DOHH2 (cell line): ENCODE data around the gene CRTC3.
"Not testable (repeated sequence)": the region's sequence is repeated elsewhere in the genome, so short reads cannot be mapped to it uniquely, and the experiment has no call there.

Experiments used
- H3F3A ChIP-seq: fragments of 200-600 bp; sonication (generic), shearing (Covaris generic); 2 replicates; pipeline ENCODE4 v1.6.0; 2016; ENCODE audit warnings: antibody characterized with exemption, mild to moderate bottlenecking; ENCODE audit not compliant: control insufficient read depth, insufficient read depth
- H3K27ac ChIP-seq: fragments of 200-600 bp; sonication (generic); 2 replicates; pipeline ENCODE4 v1.5.1; 2014; ENCODE audit warnings: low read depth, mild to moderate bottlenecking, low read length, moderate library complexity
- H3K27me3 ChIP-seq: fragments of 200-600 bp; sonication (generic); 2 replicates; pipeline ENCODE4 v1.6.1; 2014; ENCODE audit warnings: mild to moderate bottlenecking, low read length, mixed read lengths; ENCODE audit not compliant: control insufficient read depth
- H3K36me3 ChIP-seq: fragments of 200-600 bp; sonication (generic); 2 replicates; pipeline ENCODE4 v1.6.1; 2014; ENCODE audit warnings: mild to moderate bottlenecking, low read length, moderate library complexity, mixed read lengths; ENCODE audit not compliant: control insufficient read depth
- H3K4me1 ChIP-seq: fragments of 200-600 bp; sonication (generic); 2 replicates; pipeline ENCODE4 v1.6.1; 2014; ENCODE audit warnings: mild to moderate bottlenecking, low read length, mixed read lengths; ENCODE audit not compliant: control insufficient read depth
- H3K4me2 ChIP-seq: fragments of 200-600 bp; sonication (generic); 2 replicates; pipeline ENCODE4 v1.6.0; 2014; ENCODE audit warnings: mild to moderate bottlenecking, low read length, moderate library complexity
- H3K4me3 ChIP-seq: fragments of 200-600 bp; sonication (generic); 2 replicates; pipeline ENCODE4 v1.5.1; 2014; ENCODE audit warnings: mild to moderate bottlenecking, low read length, mixed read lengths
- H3K79me2 ChIP-seq: fragments of 200-600 bp; sonication (generic); 2 replicates; pipeline ENCODE4 v1.6.1; 2014; ENCODE audit warnings: mild to moderate bottlenecking, low read length, mixed read lengths; ENCODE audit not compliant: control insufficient read depth
- H3K9me2 ChIP-seq: fragments of 200-600 bp; sonication (generic); replicated peaks from 2 replicates; pipeline ENCODE4 v1.6.1; 2014; ENCODE audit warnings: mild to moderate bottlenecking, low read length, mixed read lengths; ENCODE audit not compliant: control insufficient read depth
- H3K9me3 ChIP-seq: fragments of 200-600 bp; sonication (generic); 2 replicates; pipeline ENCODE4 v1.6.1; 2014; ENCODE audit warnings: antibody characterized with exemption, low read length, mixed read lengths; ENCODE audit not compliant: control insufficient read depth, insufficient read depth
- H4K20me1 ChIP-seq: fragments of 200-600 bp; sonication (generic); 2 replicates; pipeline ENCODE4 v1.6.0; 2014; ENCODE audit warnings: low read depth, mild to moderate bottlenecking, antibody characterized with exemption, low read length, moderate library complexity; ENCODE audit not compliant: control insufficient read depth, insufficient read depth
- CTCF ChIP-seq: fragments of 200-600 bp; sonication (generic); IDR thresholded peaks from one replicate; pipeline ENCODE4 v1.5.1; 2014; ENCODE audit warnings: antibody characterized with exemption, mild to moderate bottlenecking, low read depth, low read length; ENCODE audit not compliant: poor library complexity, severe bottlenecking
- EZH2phosphoT487 ChIP-seq: fragments of 200-600 bp; sonication (generic); IDR thresholded peaks from 2 replicates; pipeline ENCODE4 v1.6.1; 2017; ENCODE audit warnings: borderline replicate concordance, mild to moderate bottlenecking, antibody characterized with exemption, low read length, moderate library complexity, mixed read lengths

CRTC3 gene

GRCh38 chr15:90512276-90512675 lies 17.4 kb upstream of the CRTC3 start:
- no peak for TF ChIP-seq CTCF
- TF ChIP-seq EZH2phosphoT487, result no peak
- Histone ChIP-seq H3K4me2 (no peak overlapping the region), H3K27ac (no peak overlapping the region), H3K9me2 (no peaks in the 10 kb centered on the region), H3K4me3 (no peak overlapping the region), H3F3A (no peaks in the 10 kb centered on the region), H3K79me2 (no peaks in the 10 kb centered on the region), H3K9me3 (no peaks in the 10 kb centered on the region), H3K36me3 (no peaks in the 10 kb centered on the region), H3K27me3 (no peaks in the 10 kb centered on the region), H3K4me1 (peaks cover 7% of the 10 kb centered on the region), H4K20me1 (no peaks in the 10 kb centered on the region)

GRCh38 chr15:90512981-90513380 lies 16.7 kb upstream of the CRTC3 start:
- no peaks in the 10 kb centered on the region for H3K79me2 ChIP-seq
- TF ChIP-seq CTCF (no peak), EZH2phosphoT487 (no peak)
- no peak overlapping the region for H3K4me3 ChIP-seq
- no peaks in the 10 kb centered on the region for H3K9me3 ChIP-seq
- no peak overlapping the region for H3K4me2 ChIP-seq
- H3K27ac ChIP-seq, result no peak overlapping the region
- H4K20me1 ChIP-seq, result no peaks in the 10 kb centered on the region
- no peaks in the 10 kb centered on the region for H3K27me3 ChIP-seq
- no peaks in the 10 kb centered on the region for H3K9me2 ChIP-seq
- H3K4me1 ChIP-seq, result peaks cover 7% of the 10 kb centered on the region
- H3F3A ChIP-seq, result no peaks in the 10 kb centered on the region
- no peaks in the 10 kb centered on the region for H3K36me3 ChIP-seq

GRCh38 chr15:90513448-90513847 lies 16.3 kb upstream of the CRTC3 start:
- Histone ChIP-seq H3F3A (no peaks in the 10 kb centered on the region), H3K4me1 (peaks cover 7% of the 10 kb centered on the region), H3K27me3 (no peaks in the 10 kb centered on the region), H3K9me3 (no peaks in the 10 kb centered on the region), H3K27ac (no peak overlapping the region), H4K20me1 (no peaks in the 10 kb centered on the region), H3K4me2 (no peak overlapping the region), H3K9me2 (no peaks in the 10 kb centered on the region), H3K79me2 (no peaks in the 10 kb centered on the region), H3K36me3 (no peaks in the 10 kb centered on the region), H3K4me3 (no peak overlapping the region)
- TF ChIP-seq CTCF, result no peak
- no peak for TF ChIP-seq EZH2phosphoT487

GRCh38 chr15:90513893-90514292 lies 15.8 kb upstream of the CRTC3 start:
- H3K9me2 ChIP-seq, H3K9me3 ChIP-seq, H3K4me2 ChIP-seq, H3K4me3 ChIP-seq, H4K20me1 ChIP-seq, H3F3A ChIP-seq, H3K4me1 ChIP-seq, H3K27me3 ChIP-seq, H3K36me3 ChIP-seq, H3K79me2 ChIP-seq, H3K27ac ChIP-seq: not testable (repeated sequence)
